Measurements from ENCODE around the gene SIPA1.

The SIPA1 gene

GRCh38 chr11:65610404-65610803 lies 27.5 kb upstream of the SIPA1 start:
- no peak for DNase-seq

DNA sequence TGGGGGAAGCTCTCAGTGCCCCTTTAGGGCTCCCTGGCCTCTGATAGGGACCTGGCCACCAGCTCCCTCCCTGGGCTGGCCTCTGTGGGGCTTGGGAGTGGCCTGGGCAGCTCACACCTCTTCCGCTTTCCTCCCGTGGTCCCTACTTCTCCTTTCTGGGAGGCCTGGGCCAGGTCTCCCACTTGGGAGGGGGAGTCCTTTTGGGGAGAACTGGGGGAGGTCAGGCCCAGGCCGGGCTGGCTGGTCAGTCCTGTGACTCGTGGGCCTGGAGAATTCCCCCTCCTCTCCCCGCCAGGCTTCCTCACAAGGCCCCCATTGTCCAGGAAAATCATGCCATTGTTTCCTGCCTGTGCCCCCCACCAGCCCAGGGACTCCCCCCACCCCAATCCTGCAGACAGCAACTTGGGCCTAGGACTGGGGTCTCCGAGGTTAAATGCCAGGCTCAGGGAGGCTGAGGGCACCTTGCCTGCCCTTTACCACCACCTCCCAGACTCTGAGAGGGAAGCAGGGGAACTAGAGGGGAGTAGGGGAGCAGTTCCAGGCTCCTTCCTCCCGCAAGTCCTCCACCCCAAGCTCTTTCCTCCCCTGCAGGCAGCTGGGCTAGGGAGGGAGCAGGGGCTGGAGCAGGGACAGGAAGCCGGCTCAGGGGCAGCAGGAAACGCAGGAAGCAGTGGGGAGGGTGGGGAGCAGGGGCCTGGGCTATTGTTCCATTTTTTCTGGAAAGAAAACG lies 26.7 kb upstream of the SIPA1 start:
- no peak for DNase-seq

DNA sequence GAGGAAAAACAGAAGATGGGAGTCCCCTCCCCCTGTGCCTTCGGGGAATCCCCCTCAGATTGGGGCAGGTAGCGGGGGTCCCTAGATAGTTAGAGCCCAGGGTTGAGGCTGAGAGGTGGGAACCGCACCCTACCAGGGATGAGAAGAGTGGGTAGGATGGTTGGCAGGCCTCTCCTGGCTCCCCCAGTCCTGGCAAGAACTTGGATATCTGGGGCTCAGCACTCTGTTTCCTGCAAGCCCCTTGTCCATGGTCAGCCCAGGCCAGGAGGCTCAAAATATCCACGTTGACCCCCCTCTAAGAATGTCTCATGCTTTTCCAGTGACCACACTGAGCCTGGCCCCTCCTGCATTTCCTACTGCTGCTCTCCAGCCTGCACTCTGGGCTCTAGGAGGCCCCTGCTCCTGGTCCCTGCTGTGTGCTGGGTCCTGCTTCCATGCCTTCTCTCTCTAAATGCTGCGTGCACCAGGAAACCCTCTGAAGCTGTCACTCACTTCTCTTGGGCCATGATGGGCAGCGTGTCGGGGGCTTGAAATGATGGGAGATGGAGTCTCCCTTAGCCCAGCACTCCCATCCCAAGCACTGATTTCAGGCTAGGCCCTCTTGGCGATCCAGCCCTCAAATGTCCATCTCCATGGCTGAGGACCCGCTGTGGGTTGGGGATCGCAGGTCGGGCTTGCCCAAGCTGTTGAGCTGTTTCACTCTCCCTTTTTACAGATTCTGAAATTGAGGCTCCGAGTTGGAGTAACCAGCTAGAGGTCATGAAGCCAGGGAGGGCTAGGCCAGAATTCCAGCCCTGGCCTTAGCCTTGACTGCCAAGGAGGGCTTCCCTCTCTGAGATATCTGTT lies 25.9 kb upstream of the SIPA1 start:
- DNase-seq, result no peak

DNA sequence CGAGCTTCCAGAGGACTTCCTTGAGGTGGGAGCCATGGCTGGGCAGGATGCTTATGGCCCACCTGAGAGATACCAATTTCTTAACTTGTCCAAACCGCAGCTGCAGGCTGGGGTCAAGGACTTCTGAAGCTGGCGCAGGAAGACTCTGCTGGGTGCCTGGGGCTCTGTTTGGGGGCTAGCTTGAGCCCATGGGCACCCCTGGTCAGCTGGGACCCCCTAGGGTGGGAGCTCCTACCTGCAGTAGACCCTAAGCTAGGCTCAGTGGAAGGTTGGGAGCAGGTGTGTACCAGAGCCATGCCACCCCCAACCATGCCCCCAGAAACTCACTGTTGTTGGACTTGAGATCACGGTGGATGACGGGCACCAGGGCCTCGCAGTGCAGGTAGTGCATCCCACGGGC lies 25.2 kb upstream of the SIPA1 start:
- no peak for DNase-seq

DNA sequence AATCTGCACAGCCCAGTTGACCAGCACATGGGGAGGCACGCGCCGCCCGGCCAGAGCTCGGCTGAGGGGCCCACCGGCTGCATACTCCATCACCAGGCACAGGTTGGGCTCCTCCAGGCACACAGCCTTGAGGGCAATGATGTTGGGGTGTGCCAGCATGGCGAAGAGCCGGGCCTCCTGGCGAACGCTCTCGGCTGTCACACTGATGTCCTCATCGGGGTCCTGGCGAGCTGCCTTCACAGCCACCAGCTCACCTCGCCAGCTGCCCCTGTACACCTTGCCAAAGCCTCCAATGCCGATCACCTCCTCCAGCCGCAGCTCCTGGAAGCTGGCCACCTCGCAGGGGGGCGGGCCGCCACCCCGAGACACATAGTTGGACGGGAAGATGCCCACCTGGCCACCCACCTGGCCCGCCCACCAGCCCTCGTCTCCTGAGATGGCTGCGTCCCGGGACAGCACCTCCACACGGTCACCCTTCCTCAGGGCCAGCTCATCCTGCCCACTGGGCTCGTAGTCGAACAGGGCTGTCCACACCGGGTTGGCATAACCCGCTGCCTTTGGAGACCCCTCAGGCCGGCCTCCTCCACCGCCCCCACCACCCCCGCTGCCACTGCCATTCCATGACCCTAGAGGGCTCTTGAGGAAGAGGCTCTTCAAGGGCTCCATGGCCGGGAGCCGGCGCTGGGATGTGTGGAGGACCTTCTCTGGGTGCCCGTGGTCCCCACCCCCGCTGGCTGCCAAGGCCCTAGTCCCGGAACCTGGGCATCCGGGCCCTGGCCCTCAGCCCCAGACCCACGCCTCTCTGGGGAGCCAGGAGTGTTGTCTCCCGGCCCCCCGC lies 24.6 kb upstream of the SIPA1 start:
- no peak for DNase-seq

DNA sequence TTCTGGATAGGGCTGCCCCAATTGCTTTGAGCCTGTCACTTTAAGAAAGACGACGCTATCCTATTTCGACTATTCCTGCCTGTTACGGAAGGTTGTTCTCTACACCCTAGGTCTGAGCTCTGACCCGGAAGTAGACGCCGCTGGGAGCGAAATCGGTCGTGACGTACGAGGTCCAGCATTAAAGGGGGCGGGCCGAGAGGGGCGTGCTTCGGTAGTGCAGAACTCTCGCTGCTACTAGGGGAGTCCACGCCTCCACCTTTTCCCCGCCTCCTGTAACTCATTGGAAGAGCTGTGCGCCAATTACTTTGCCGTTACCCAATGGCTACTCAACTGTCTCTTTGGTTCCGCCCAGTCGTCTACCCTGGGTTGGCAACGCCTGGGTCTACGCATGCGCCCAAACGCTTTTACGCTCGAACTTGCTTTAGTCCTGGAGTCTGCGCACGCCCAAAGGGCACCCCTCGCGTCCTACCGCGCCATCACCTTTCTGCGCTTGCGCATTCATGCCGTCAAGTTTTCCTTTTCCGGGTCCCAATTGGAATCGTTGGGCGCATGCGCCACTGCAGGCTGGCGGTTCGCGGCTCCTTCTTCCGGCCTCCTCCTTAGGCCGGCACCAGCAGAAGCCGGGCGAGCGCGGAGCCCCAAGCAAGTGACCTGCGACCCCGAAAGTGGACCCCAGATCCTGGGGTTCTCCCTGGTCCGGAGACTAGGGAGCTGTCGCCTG lies 22.5 kb upstream of the SIPA1 start, which contains the start of gene PCNX3:
PCNX3 (plus strand) TSS at position 548 of the 721 bp plus-strand sequence. CDS start 536 bp downstream, outside the sequence.
- peak; percentile 100 for DNase-seq

DNA sequence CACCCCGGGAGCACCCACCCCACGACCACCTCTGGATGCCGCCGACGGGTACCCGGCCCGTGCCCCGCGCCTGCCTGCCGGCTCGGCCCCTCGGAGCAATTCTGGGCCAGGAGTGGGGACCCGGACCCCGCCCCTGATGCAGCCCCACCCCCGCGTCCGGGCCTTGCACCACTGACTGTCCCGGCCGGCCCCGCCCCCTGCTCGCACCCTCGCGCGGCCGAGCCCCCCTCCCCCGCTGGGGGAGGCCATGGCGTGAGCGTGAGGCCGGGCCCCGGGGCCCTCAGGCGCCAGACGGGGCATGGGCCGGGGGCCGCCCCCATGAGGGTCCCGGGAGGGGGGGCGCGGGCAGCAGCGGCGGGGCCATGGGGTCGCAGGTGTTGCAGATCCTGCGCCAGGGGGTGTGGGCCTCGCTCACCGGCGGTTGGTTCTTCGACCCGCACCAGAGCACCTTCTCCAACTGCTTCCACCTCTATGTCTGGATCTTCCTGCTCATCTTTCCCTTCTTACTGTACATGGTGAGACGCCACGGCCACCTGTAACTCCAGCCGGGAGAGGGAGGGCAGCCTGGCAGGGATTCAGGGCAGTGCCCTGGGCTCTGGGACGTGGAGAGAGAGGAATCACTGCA lies 21.8 kb upstream of the SIPA1 start:
- DNase-seq, result no peak

GRCh38 chr11:65616575-65617001 lies 21.3 kb upstream of the SIPA1 start:
- DNase-seq, result no peak

- DNase-seq, result no peak
These were observed 20.6 kb upstream of the SIPA1 start for GRCh38 chr11:65617136-65617850.

DNA sequence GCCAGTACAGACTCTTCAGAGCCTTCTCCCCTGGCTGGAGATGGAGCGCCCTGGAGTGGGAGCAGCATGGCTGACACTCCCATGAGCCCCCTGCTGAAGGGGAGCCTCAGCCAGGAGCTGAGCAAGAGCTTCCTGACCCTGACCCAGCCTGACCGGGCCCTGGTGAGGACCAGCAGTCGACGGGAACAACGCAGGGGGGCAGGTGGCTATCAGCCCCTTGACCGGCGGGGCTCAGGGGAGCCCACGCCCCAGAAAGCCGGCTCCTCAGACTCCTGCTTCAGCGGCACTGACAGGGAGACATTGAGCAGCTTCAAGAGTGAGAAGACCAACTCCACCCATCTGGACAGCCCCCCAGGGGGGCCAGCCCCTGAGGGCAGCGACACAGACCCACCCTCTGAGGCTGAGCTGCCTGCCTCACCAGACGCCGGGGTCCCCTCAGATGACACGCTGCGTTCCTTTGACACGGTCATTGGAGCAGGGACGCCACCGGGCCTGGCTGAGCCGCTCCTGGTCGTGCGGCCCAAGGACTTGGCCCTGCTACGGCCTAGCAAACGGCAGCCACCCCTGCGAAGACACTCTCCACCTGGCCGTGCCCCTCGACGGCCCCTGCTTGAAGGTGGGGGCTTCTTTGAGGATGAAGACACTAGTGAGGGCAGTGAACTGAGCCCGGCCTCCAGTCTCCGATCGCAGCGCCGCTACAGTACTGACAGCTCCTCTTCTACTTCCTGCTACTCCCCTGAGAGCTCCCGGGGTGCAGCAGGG lies 19.7 kb upstream of the SIPA1 start:
- no peak for DNase-seq

DNA sequence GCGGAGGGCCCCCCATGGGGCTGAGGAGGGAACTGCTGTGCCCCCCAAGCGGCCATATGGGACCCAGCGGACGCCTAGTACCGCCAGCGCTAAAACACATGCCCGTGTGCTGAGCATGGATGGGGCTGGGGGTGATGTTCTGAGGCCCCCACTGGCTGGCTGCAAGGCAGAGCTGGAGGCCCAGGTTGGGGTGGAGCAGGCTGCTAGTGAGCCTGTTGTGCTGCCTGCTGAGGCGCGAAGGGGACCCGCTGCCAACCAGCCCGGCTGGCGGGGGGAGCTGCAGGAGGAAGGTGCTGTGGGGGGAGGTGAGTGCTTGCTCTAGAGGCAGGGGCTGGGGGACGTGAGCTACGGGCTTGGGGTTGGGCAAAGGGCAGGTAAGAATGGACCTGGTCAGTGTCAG lies 19.1 kb upstream of the SIPA1 start:
- DNase-seq, result no peak

- DNase-seq, result no peak
These were observed 18.5 kb upstream of the SIPA1 start for GRCh38 chr11:65619281-65619928.

GRCh38 chr11:65620666-65621065 lies 17.2 kb upstream of the SIPA1 start:
- no peak for DNase-seq

- DNase-seq, result no peak
These were observed 16.4 kb upstream of the SIPA1 start for GRCh38 chr11:65621460-65621859.

GRCh38 chr11:65622011-65622410 lies 15.9 kb upstream of the SIPA1 start:
- DNase-seq, result no peak

DNA sequence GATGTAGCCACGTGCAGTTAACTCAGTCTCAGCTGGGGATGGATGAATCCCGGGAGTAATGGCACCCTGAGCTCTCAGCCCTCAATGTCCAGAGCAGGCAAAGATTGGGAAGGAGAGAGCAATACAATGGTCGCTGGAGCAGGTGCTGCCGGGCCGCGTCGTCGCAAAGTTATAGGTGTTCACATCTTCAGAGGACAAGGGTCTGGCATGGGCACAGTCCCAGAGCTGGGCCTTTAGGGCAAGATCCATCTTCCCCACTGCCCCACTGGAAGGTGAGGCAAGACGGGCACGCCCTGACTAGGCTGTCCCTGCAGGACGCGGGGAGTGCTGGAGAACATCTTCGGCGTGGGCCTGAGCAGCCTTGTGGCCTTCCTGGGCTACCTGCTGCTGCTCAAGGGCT lies 14.7 kb upstream of the SIPA1 start:
- DNase-seq, result no peak

GRCh38 chr11:65623852-65624616 lies 13.9 kb upstream of the SIPA1 start:
- DNase-seq, result no peak

DNA sequence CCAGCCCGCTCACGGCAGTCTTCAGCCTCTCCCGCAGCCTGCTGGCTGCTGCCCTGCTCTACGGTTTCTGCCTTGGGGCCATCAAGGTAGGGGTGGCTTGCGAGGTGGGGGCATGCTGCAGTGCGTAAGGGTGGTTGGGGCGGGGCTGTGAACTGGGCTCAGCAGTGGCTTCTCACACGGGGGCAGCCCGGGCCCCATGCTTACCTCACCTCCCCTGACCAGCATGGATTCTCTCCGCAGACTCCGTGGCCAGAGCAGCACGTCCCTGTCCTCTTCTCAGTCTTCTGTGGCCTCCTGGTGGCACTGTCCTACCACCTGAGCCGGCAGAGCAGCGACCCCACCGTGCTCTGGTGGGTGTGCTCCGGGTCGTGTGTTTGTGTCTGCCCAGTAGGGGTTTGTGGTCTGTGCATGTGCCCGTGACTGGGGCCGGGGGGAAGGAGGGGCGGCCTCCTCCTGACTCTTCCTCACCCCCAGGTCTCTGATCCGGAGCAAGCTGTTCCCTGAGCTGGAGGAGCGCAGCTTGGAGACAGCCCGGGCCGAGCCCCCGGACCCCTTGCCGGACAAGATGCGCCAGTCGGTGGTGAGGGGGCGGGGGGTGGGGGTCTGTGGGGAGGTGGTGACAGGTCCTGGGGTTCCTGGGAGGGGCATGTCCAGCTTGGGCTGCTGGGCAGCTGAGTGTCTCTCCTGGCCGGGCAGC lies 12.8 kb upstream of the SIPA1 start:
- no peak for DNase-seq
